SK-N-SH (cell line): ENCODE results near the gene SNX9. TPM values are rescaled to one million over a fixed set of nuclear protein-coding genes. Genes with fewer than 3 reads are reported as not detected.
"Not testable (repeated sequence)": the region's sequence is repeated elsewhere in the genome, so short reads cannot be mapped to it uniquely, and the experiment has no call there.

Experiments
- CTCF ChIA-PET: fragments of 300-600, 350-600 bp; formaldehyde crosslinking; extraction: SDS; loops from one replicate; lab custom pipeline; 2021; lab: Yijun Ruan, JAX
- POLR2A ChIA-PET: fragments of 350-600 bp; sonication (Branson Sonifier 250); formaldehyde crosslinking; extraction: SDS; loops from one replicate; lab custom pipeline; 2020; ENCODE audit warnings: antibody characterized with exemption, inconsistent platforms; lab: Yijun Ruan, JAX
- DNase-seq: peaks from one replicate; pipeline ENCODE4 v3.0.0; 2012
- H2AFZ ChIP-seq: fragments of 200-600 bp; sonication (generic); 2 replicates; pipeline ENCODE4 v1.8.1; 2016; ENCODE audit warnings: antibody characterized with exemption, mild to moderate bottlenecking, low read depth
- H3F3A ChIP-seq: fragments of 200-600 bp; sonication (generic); replicated peaks from 2 replicates; pipeline ENCODE3; 2016; ENCODE audit warnings: antibody characterized with exemption, mild to moderate bottlenecking; ENCODE audit not compliant: insufficient read depth
- H3K27ac ChIP-seq, 2 experiments: fragments of 200-500 bp in 1 of 2; fragments of 200-600 bp in 1 of 2; sonication (Bioruptor generic) in 1 of 2; sonication (generic), shearing (Covaris generic) in 1 of 2; 2 replicates each; pipeline versions ENCODE4 v1.5.1 to v1.6.1; 2014 to 2016; ENCODE audit warnings: low read depth in 2 of 2, inconsistent platforms in 1 of 2, low read length in 1 of 2, mild to moderate bottlenecking in 1 of 2, mixed read lengths in 1 of 2
- H3K27me3 ChIP-seq: fragments of 200-600 bp; sonication (generic), shearing (Covaris generic); 2 replicates; pipeline ENCODE4 v1.6.1; 2016; ENCODE audit warnings: mixed run types; ENCODE audit not compliant: insufficient read depth
- H3K36me3 ChIP-seq, 2 experiments: fragments of 200-500 bp in 1 of 2; fragments of 200-600 bp in 1 of 2; sonication (Bioruptor generic) in 1 of 2; sonication (generic) in 1 of 2; replicated peaks in 1 of 2; 2 replicates each; pipeline versions ENCODE3 to v1.5.1; 2014 to 2016; ENCODE audit warnings: low read length in 1 of 2, mild to moderate bottlenecking in 1 of 2; ENCODE audit not compliant: insufficient read depth in 2 of 2, control insufficient read depth in 1 of 2
- H3K4me1 ChIP-seq, 2 experiments: fragments of 200-500 bp in 1 of 2; fragments of 200-600 bp in 1 of 2; sonication (Bioruptor generic) in 1 of 2; sonication (generic), shearing (Covaris generic) in 1 of 2; 2 replicates each; pipeline versions ENCODE4 v1.5.1 to v1.6.1; 2014 to 2016; ENCODE audit warnings: low read depth in 1 of 2, low read length in 1 of 2, mixed run types in 1 of 2; ENCODE audit not compliant: insufficient read depth in 2 of 2, control insufficient read depth in 1 of 2
- H3K4me2 ChIP-seq: fragments of 200-600 bp; sonication (generic), shearing (Covaris generic); 2 replicates; pipeline ENCODE4 v1.6.1; 2017; ENCODE audit warnings: mixed run types
- H3K4me3 ChIP-seq, 2 experiments: fragments of 200-500 bp in 1 of 2; fragments of 200-600 bp in 1 of 2; sonication (Bioruptor generic) in 1 of 2; sonication (generic), shearing (Covaris generic) in 1 of 2; 2 replicates each; pipeline versions ENCODE4 v1.5.1 to v1.8.1; 2014 to 2016; ENCODE audit warnings: low read depth in 2 of 2, inconsistent platforms in 1 of 2, low read length in 1 of 2, mild to moderate bottlenecking in 1 of 2, mixed read lengths in 1 of 2, moderate library complexity in 1 of 2
- H3K79me2 ChIP-seq: fragments of 200-600 bp; sonication (generic); 2 replicates; pipeline ENCODE4 v1.8.1; 2017; ENCODE audit warnings: mild to moderate bottlenecking; ENCODE audit not compliant: insufficient read depth
- H3K9ac ChIP-seq: fragments of 200-600 bp; sonication (generic); 2 replicates; pipeline ENCODE4 v1.6.1; 2017; ENCODE audit warnings: mixed run types
- H3K9me2 ChIP-seq: fragments of 200-600 bp; sonication (generic); 2 replicates; pipeline ENCODE4 v1.6.1; 2017; ENCODE audit warnings: mixed run types
- H3K9me3 ChIP-seq: fragments of 200-600 bp; sonication (generic); 2 replicates; pipeline ENCODE4 v1.6.1; 2017; ENCODE audit warnings: mixed run types, mild to moderate bottlenecking, moderate library complexity
- H4K20me1 ChIP-seq: fragments of 200-600 bp; sonication (generic); 2 replicates; pipeline ENCODE4 v1.6.1; 2017; ENCODE audit warnings: mild to moderate bottlenecking, mixed run types; ENCODE audit not compliant: insufficient read depth
- EZH2phosphoT487 ChIP-seq: fragments of 200-600 bp; sonication (generic); IDR thresholded peaks from 2 replicates; pipeline ENCODE4 v1.6.1; 2017; ENCODE audit warnings: low read depth, mixed run types, mild to moderate bottlenecking, antibody characterized with exemption, moderate library complexity, borderline replicate concordance
- FOXJ3 ChIP-seq: sonication (generic); formaldehyde crosslinking; IDR thresholded peaks from 2 replicates; pipeline ENCODE4 v1.5.1; 2020; ENCODE audit warnings: mild to moderate bottlenecking, missing genetic modification reagents
- MXI1 ChIP-seq: IDR thresholded peaks from 2 replicates; pipeline ENCODE4 v1.6.1; 2012; ENCODE audit warnings: mild to moderate bottlenecking, low read depth, low read length, improper control_type of control experiment
- NRF1 ChIP-seq: IDR thresholded peaks from 2 replicates; pipeline ENCODE4 v1.6.1; 2012; ENCODE audit warnings: low read depth, mild to moderate bottlenecking, low read length
- TAF1 ChIP-seq: IDR thresholded peaks from 2 replicates; pipeline ENCODE4 v1.6.1; 2012; ENCODE audit warnings: low read depth, mild to moderate bottlenecking, low read length, moderate library complexity, borderline replicate concordance
- WGBS: methylation state at CpG from one replicate; pipeline ENCODE4 v1.1.6; 2017; ENCODE audit warnings: low lambda C conversion rate; 5-methylcytosine and 5-hydroxymethylcytosine counted together
- polyA plus RNA-seq, 3 experiments: library from polyadenylated mRNA; depleted of rRNA; stranded (reverse); fragments of >200 nt; gene quantifications; 2 replicates each; pipeline ENCODE4 v1.2.3, GENCODE V29; 2012
- TF ChIP-seq, protein P1 (sequence below): IDR thresholded peaks from 2 replicates; pipeline ENCODE4 v1.6.1; 2012; ENCODE audit warnings: mild to moderate bottlenecking, low read depth, low read length, moderate library complexity

The SNX9 gene
- polyA plus RNA-seq, 1 of the 3 experiments (the other 2 are of a cell fraction) = 31.6 TPM

DNA sequence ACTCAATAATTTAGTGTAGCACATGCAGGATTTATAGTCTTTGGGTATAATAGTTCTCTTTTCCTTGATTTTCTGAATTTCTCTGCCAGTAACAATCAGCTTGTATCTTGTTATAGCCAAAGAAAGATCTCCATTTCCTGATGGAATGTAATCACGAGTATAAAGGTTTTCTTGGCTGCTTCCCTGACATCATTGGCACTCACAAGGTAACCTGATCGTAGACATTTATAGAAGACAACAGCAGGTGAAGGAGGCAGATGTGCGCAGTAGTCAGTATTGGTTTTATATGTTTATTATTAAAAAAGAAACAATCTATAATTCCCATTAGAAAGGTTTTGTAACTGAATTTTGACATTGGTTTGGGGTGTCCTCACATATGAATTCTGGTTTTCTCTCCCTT lies 114.3 kb downstream of the SNX9 start:
- Histone ChIP-seq H4K20me1 (no peaks in the 10 kb centered on the region), H3K27ac (no peak overlapping the region), H3K27me3 (no peaks in the 10 kb centered on the region), H2AFZ (no peak overlapping the region), H3K4me2 (no peak overlapping the region), H3K4me1 (no peaks in the 10 kb centered on the region), H3K36me3 (peaks cover 72 to 84% of the 10 kb centered on the region in 2 experiments), H3F3A (no peaks in the 10 kb centered on the region), H3K79me2 (no peaks in the 10 kb centered on the region), H3K9ac (no peak overlapping the region), H3K9me3 (no peaks in the 10 kb centered on the region), H3K4me3 (no peak overlapping the region), H3K9me2 (no peaks in the 10 kb centered on the region)
- no peak for TF ChIP-seq TAF1
- TF ChIP-seq, protein P1, sequence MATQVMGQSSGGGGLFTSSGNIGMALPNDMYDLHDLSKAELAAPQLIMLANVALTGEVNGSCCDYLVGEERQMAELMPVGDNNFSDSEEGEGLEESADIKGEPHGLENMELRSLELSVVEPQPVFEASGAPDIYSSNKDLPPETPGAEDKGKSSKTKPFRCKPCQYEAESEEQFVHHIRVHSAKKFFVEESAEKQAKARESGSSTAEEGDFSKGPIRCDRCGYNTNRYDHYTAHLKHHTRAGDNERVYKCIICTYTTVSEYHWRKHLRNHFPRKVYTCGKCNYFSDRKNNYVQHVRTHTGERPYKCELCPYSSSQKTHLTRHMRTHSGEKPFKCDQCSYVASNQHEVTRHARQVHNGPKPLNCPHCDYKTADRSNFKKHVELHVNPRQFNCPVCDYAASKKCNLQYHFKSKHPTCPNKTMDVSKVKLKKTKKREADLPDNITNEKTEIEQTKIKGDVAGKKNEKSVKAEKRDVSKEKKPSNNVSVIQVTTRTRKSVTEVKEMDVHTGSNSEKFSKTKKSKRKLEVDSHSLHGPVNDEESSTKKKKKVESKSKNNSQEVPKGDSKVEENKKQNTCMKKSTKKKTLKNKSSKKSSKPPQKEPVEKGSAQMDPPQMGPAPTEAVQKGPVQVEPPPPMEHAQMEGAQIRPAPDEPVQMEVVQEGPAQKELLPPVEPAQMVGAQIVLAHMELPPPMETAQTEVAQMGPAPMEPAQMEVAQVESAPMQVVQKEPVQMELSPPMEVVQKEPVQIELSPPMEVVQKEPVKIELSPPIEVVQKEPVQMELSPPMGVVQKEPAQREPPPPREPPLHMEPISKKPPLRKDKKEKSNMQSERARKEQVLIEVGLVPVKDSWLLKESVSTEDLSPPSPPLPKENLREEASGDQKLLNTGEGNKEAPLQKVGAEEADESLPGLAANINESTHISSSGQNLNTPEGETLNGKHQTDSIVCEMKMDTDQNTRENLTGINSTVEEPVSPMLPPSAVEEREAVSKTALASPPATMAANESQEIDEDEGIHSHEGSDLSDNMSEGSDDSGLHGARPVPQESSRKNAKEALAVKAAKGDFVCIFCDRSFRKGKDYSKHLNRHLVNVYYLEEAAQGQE = no peak
- CTCF ChIA-PET = interaction anchor here (1.2 to 1.8 kb wide), 2 partner anchors 9 to 10 kb away, joined by 6 to 9 read pairs; no protein-coding TSS in a partner anchor
- POLR2A ChIA-PET = no interaction called here
- DNase-seq = no peak
- 91% methylated on average over 3 of the region's 3 CpGs for whole genome bisulfite sequencing

DNA sequence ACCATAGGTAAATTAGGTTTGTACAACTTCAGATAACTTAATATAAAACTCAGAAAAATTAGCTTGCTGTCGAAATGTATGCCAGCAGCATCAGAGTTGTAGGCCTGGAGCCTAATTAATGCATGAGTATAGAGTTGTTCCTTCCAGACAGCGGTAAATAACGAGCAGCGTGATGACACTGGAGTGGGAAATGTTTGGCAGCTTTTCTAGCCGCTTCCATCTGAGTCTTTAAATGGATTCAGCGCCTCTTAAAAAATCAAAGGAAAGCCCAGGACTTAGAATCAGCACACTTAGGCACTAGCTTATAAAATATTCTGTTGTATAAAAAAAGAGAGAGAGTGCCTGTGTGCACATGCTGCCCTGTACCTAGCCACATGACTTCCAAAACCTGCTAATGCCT lies 114.9 kb downstream of the SNX9 start:
- no peak overlapping the region for H3K9ac ChIP-seq
- POLR2A ChIA-PET = no interaction called here
- no peak overlapping the region for H3K4me3 ChIP-seq
- H3K27ac ChIP-seq = no peak overlapping the region
- CTCF ChIA-PET = interaction anchor here (1.2 to 1.4 kb wide), 2 partner anchors 9 to 15 kb away, joined by 3 to 6 read pairs; no protein-coding TSS in a partner anchor
- H3K4me2 ChIP-seq = no peak overlapping the region
- H3K9me3 ChIP-seq = no peaks in the 10 kb centered on the region
- H3K9me2 ChIP-seq = no peaks in the 10 kb centered on the region
- no peaks in the 10 kb centered on the region for H4K20me1 ChIP-seq
- H3F3A ChIP-seq = no peaks in the 10 kb centered on the region
- no peak for DNase-seq
- H3K27me3 ChIP-seq = no peaks in the 10 kb centered on the region
- no peak for TF ChIP-seq NRF1
- TF ChIP-seq FOXJ3 (CRISPR knock-in tag) = no peak
- TF ChIP-seq EZH2phosphoT487 = no peak
- TF ChIP-seq MXI1 = no peak
- TF ChIP-seq, all 33 proteins: peak for 0
- Histone ChIP-seq H3K4me1 (no peaks in the 10 kb centered on the region), H3K79me2 (no peaks in the 10 kb centered on the region), H3K36me3 (peaks cover 72 to 89% of the 10 kb centered on the region in 2 experiments), H2AFZ (no peak overlapping the region)
- 97% methylated on average over 6 of the region's 6 CpGs for WGBS

DNA sequence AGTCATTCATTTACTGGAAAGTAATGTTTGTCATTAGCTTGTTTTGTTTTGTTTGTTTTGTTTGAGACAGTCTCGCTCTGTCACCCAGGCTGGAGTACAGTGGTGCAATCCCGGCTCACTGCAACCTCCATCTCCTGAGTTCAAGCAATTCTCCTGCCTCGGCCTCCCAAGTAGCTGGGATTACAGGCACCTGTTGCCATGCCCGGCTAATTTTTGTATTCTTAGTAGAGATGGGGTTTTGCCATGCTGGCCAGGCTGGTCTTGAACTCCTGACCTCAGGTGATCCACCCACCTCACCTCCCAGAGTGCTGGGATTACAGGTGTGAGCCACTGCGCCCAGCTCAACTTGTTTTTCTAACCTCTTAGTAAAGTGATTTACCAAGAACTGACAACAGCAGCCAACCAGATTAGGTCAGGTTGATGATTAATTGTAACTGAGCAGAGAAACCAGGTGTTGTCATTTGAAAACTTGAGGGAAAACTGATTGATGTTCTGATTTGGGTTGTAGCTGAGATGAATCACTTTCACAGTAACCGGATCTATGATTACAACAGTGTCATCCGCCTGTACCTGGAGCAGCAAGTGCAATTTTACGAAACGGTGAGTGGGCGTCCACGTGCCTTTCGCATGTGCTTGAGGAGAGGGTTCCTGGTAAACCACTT lies 117.5 kb downstream of the SNX9 start:
- H4K20me1 ChIP-seq, H3K27me3 ChIP-seq, H3K4me3 ChIP-seq, H2AFZ ChIP-seq, H3F3A ChIP-seq, H3K27ac ChIP-seq, DNase-seq, H3K4me2 ChIP-seq, H3K9me2 ChIP-seq, H3K9ac ChIP-seq, CTCF ChIA-PET, H3K9me3 ChIP-seq, POLR2A ChIA-PET, H3K79me2 ChIP-seq, H3K4me1 ChIP-seq: not testable (repeated sequence)
- H3K36me3 ChIP-seq = peaks cover 71 to 89% of the 10 kb centered on the region in 2 experiments
- 96% methylated on average over 12 of the region's 12 CpGs for WGBS
